Measurements from ENCODE around the gene KIRREL1.

- no peak for TF ChIP-seq REST (IDR thresholded peaks at IDR 0.05; ENCODE audit: insufficient read depth in 1 of 2, low read depth in 2 of 2, low read length in 1 of 2)
- TF ChIP-seq POLR2AphosphoS5 (IDR thresholded peaks at IDR 0.05; ENCODE audit: low read depth, low read length): no peak
- TF ChIP-seq, protein P1, sequence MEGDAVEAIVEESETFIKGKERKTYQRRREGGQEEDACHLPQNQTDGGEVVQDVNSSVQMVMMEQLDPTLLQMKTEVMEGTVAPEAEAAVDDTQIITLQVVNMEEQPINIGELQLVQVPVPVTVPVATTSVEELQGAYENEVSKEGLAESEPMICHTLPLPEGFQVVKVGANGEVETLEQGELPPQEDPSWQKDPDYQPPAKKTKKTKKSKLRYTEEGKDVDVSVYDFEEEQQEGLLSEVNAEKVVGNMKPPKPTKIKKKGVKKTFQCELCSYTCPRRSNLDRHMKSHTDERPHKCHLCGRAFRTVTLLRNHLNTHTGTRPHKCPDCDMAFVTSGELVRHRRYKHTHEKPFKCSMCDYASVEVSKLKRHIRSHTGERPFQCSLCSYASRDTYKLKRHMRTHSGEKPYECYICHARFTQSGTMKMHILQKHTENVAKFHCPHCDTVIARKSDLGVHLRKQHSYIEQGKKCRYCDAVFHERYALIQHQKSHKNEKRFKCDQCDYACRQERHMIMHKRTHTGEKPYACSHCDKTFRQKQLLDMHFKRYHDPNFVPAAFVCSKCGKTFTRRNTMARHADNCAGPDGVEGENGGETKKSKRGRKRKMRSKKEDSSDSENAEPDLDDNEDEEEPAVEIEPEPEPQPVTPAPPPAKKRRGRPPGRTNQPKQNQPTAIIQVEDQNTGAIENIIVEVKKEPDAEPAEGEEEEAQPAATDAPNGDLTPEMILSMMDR (IDR thresholded peaks at IDR 0.05): no peak
- TF ChIP-seq TCF7L2 (IDR thresholded peaks at IDR 0.05; ENCODE audit: low read depth, low read length): no peak
Observed at GRCh38 chr1:158103861-158104522, 110.5 kb downstream of the KIRREL1 start.

Measured in Panc1 (cell line).